ENCODE data around the gene C6orf89. TPM values are rescaled to one million over a fixed set of nuclear protein-coding genes. Genes with fewer than 3 reads are reported as not detected.

C6orf89 gene
- total RNA-seq, 1 donor from 2014 or later, result 36.8 TPM

DNA sequence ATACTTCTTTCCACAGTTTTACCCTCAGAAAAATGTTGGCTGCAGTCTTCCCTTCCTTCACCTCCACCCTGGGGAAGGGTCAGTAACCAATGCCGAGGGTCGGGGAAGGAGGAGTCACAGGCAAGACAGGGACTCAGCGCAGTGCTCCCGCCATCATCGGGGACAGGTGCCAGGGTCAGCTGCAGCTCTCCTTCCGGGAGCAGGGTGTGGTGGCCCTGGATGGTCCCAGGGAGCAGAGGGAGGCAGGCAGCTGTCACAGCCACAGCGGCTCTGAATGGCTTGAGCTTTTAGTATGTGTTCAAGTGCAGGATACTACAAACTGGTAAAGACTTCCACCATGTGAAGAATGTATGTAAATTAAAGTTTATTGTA lies 42.8 kb downstream of the C6orf89 start:
- Histone ChIP-seq H3K4me1 (peaks cover 47% of the 10 kb centered on the region), H3K9me3 (no peaks in the 10 kb centered on the region), H3K4me3 (no peak overlapping the region), H3K36me3 (peaks cover 0 to 13% of the 10 kb centered on the region in 2 donors), H3K27me3 (no peaks in the 10 kb centered on the region), H3K27ac (peak overlapping the region; percentile 73)
- no peak for DNase-seq (ENCODE audit: extremely low spot score in 2 of 2)
- TF ChIP-seq POLR2AphosphoS5 (IDR thresholded peaks at IDR 0.05; ENCODE audit: insufficient read depth in 1 of 2, low read depth in 1 of 2) (no peak), POLR2A (IDR thresholded peaks at IDR 0.05) (no peak)
- TF ChIP-seq, protein P1, sequence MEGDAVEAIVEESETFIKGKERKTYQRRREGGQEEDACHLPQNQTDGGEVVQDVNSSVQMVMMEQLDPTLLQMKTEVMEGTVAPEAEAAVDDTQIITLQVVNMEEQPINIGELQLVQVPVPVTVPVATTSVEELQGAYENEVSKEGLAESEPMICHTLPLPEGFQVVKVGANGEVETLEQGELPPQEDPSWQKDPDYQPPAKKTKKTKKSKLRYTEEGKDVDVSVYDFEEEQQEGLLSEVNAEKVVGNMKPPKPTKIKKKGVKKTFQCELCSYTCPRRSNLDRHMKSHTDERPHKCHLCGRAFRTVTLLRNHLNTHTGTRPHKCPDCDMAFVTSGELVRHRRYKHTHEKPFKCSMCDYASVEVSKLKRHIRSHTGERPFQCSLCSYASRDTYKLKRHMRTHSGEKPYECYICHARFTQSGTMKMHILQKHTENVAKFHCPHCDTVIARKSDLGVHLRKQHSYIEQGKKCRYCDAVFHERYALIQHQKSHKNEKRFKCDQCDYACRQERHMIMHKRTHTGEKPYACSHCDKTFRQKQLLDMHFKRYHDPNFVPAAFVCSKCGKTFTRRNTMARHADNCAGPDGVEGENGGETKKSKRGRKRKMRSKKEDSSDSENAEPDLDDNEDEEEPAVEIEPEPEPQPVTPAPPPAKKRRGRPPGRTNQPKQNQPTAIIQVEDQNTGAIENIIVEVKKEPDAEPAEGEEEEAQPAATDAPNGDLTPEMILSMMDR (IDR thresholded peaks at IDR 0.05), result no peak
- intact Hi-C loops (cut with DNase I), result no loop called here

DNA sequence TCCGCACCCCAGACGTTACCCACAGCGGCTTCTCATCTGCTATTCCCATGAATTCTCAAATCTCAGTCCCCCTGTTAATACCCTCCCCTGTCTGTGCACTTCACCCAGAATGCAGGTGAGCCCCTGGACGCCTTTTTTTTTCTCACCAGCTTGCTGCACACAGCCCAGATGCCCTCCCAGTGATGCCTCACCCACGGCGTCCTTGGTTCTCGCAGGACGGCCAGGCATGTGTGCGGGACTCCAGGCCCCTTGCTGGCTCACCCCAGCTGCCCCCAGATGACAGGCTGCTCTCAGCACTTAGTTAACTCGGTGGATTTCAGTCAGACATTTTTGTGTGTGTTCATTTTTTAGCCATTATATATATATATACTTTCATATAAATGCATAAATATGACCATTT lies 43.4 kb downstream of the C6orf89 start:
- no peak for DNase-seq (ENCODE audit: extremely low spot score in 2 of 2)
- H3K27ac ChIP-seq, result peak overlapping the region; percentile 73
- no peaks in the 10 kb centered on the region for H3K9me3 ChIP-seq
- TF ChIP-seq POLR2A (IDR thresholded peaks at IDR 0.05), result no peak
- TF ChIP-seq, protein P1 (IDR thresholded peaks at IDR 0.05), result no peak
- no peak for TF ChIP-seq POLR2AphosphoS5 (IDR thresholded peaks at IDR 0.05; ENCODE audit: insufficient read depth in 1 of 2, low read depth in 1 of 2)
- intact Hi-C loops (cut with DNase I), result no loop called here
- H3K4me3 ChIP-seq, result no peak overlapping the region
- peaks cover 0 to 13% of the 10 kb centered on the region in 2 donors for H3K36me3 ChIP-seq
- peaks cover 45% of the 10 kb centered on the region for H3K4me1 ChIP-seq
- H3K27me3 ChIP-seq, result no peaks in the 10 kb centered on the region

DNA sequence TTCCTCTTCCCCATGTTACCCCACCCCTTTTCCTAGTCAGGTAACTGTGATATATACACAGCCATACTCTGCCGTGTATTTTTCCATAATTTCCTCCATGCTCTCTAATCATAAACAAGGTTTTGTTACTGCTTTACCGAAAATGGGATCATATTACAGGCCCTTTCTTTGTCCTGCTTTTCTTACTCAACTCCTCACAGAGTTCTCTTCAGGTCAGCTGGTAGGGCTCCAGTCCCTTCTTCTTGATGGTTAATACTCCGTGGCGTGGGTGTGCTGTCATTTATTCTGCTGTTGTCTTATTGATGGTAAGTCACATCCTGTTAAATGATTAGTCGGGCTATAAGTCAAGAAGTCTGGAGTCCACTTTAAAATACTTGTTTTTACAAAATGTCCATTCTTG lies 43.9 kb downstream of the C6orf89 start:
- Histone ChIP-seq H3K4me1 (peaks cover 40% of the 10 kb centered on the region), H3K9me3 (no peaks in the 10 kb centered on the region), H3K36me3 (peaks cover 0 to 13% of the 10 kb centered on the region in 2 donors), H3K4me3 (no peak overlapping the region), H3K27me3 (no peaks in the 10 kb centered on the region), H3K27ac (peak overlapping the region; percentile 73)
- intact Hi-C loops (cut with DNase I), result no loop called here
- TF ChIP-seq POLR2A (IDR thresholded peaks at IDR 0.05) (no peak), POLR2AphosphoS5 (IDR thresholded peaks at IDR 0.05; ENCODE audit: insufficient read depth in 1 of 2, low read depth in 1 of 2) (no peak)
- TF ChIP-seq, protein P1 (IDR thresholded peaks at IDR 0.05), result no peak
- DNase-seq (ENCODE audit: extremely low spot score in 2 of 2), result no peak

DNA sequence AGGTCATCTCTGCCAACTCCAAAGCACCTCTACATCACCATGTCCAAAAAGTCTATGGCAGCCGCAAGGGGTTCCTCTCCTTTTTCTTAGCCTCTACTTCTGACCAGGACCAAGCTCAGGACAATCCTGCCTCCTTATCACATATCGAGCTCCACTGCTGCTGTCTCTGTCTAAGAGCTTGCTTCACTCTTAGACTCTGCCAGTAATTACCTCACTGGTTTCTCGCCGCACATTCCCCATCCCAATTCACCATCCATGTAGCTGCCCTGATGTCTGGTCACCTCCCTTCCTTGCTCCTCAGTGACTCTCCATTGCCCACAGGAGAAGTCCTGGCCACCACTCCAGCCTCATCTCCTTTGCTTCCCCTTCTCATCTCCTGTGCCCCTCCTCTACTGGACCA lies 44.7 kb downstream of the C6orf89 start:
- DNase-seq (ENCODE audit: extremely low spot score in 2 of 2), result no peak
- Histone ChIP-seq H3K4me3 (no peak overlapping the region), H3K27ac (no peak overlapping the region), H3K27me3 (no peaks in the 10 kb centered on the region), H3K36me3 (peaks cover 0 to 4% of the 10 kb centered on the region in 2 donors), H3K4me1 (peaks cover 34% of the 10 kb centered on the region), H3K9me3 (no peaks in the 10 kb centered on the region)
- intact Hi-C loops (cut with DNase I), result no loop called here
- TF ChIP-seq POLR2AphosphoS5 (IDR thresholded peaks at IDR 0.05; ENCODE audit: insufficient read depth in 1 of 2, low read depth in 1 of 2) (no peak), POLR2A (IDR thresholded peaks at IDR 0.05) (no peak)
- TF ChIP-seq, protein P1 (IDR thresholded peaks at IDR 0.05), result no peak

DNA sequence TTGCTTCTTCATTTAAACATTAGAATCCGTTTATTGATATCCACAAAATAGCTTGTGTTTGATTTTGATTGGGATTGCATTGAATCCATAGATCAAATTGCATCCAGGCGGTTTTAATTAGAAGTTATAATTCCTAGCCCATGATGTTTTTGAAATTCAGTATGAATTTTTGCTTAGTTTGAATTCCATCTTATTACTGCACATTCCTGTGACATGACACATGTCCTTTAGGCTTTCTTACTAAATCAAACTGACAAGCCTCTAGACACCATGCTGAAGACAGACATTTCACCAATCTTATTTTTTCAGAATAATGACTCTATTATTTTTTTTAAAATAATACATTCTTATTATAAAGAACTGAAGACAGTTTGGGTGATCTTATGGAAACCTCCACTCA lies 47.4 kb downstream of the C6orf89 start:
- no peak overlapping the region for H3K27ac ChIP-seq
- H3K9me3 ChIP-seq, result no peaks in the 10 kb centered on the region
- H3K36me3 ChIP-seq, result no peaks in the 10 kb centered on the region
- TF ChIP-seq, protein P1 (IDR thresholded peaks at IDR 0.05), result no peak
- no peak for TF ChIP-seq POLR2AphosphoS5 (IDR thresholded peaks at IDR 0.05; ENCODE audit: insufficient read depth in 1 of 2, low read depth in 1 of 2)
- TF ChIP-seq POLR2A (IDR thresholded peaks at IDR 0.05), result no peak
- no peaks in the 10 kb centered on the region for H3K27me3 ChIP-seq
- peaks cover 13% of the 10 kb centered on the region for H3K4me1 ChIP-seq
- intact Hi-C loops (cut with DNase I), result no loop called here
- DNase-seq (ENCODE audit: extremely low spot score in 2 of 2), result no peak
- H3K4me3 ChIP-seq, result no peak overlapping the region

All from vagina (tissue), 2 donors.